Measurements from ENCODE around the gene NR3C2. TPM values are rescaled to one million over a fixed set of nuclear protein-coding genes. Genes with fewer than 3 reads are reported as not detected.

Gene NR3C2
- total RNA-seq, 1 experiment from 2014 or later, result 1.6 TPM

GRCh38 chr4:148229798-148230197 lies 212.4 kb downstream of the NR3C2 start:
- TF ChIP-seq CTCF (conservative IDR thresholded peaks at IDR 0.05; ENCODE audit: low read depth, low read length) (no peak), EZH2 (IDR thresholded peaks at IDR 0.05; ENCODE audit: borderline replicate concordance, low read depth, low read length, poor library complexity, severe bottlenecking) (no peak)
- ChIA-PET POLR2A (ENCODE audit: low non-redundant PET) (no interaction called here), CTCF (no interaction called here)
- no peak for DNase-seq (ENCODE audit: low spot score)
- intact Hi-C loops (cut with micrococcal nuclease; ENCODE audit: unreplicated experiment), result no loop called here
- BruUV-seq (replicated peaks), result no TSS peak
- no peaks in the 10 kb centered on the region for H3K4me1 ChIP-seq (ENCODE audit: insufficient read depth, low read length, poor library complexity, severe bottlenecking)
- H3K36me3 ChIP-seq (ENCODE audit: insufficient read depth, low read length, poor library complexity, severe bottlenecking), result no peaks in the 10 kb centered on the region
- H3K9me3 ChIP-seq (ENCODE audit: low read depth, low read length, poor library complexity, severe bottlenecking), result no peaks in the 10 kb centered on the region
- H3K4me3 ChIP-seq (ENCODE audit: low read depth, low read length, poor library complexity, severe bottlenecking), result no peak overlapping the region
- H3K27me3 ChIP-seq (replicated peaks; ENCODE audit: insufficient read depth, low read depth, low read length, poor library complexity), result no peaks in the 10 kb centered on the region
- no peak overlapping the region for H3K27ac ChIP-seq (ENCODE audit: low read depth, low read length, poor library complexity, severe bottlenecking)

- no peak for TF ChIP-seq EZH2 (IDR thresholded peaks at IDR 0.05; ENCODE audit: borderline replicate concordance, low read depth, low read length, poor library complexity, severe bottlenecking)
- no peak for TF ChIP-seq CTCF (conservative IDR thresholded peaks at IDR 0.05; ENCODE audit: low read depth, low read length)
- CTCF ChIA-PET, result no interaction called here
- no TSS peak for BruUV-seq (replicated peaks)
Measured at GRCh38 chr4:148229028-148229427, 213.2 kb downstream of the NR3C2 start.

GRCh38 chr4:148227147-148227546 lies 215.1 kb downstream of the NR3C2 start:
- TF ChIP-seq CTCF (conservative IDR thresholded peaks at IDR 0.05; ENCODE audit: low read depth, low read length) (no peak), EZH2 (IDR thresholded peaks at IDR 0.05; ENCODE audit: borderline replicate concordance, low read depth, low read length, poor library complexity, severe bottlenecking) (no peak)
- BruUV-seq (replicated peaks), result no TSS peak
- H3K36me3 ChIP-seq (ENCODE audit: insufficient read depth, low read length, poor library complexity, severe bottlenecking), result no peaks in the 10 kb centered on the region
- H3K9me3 ChIP-seq (ENCODE audit: low read depth, low read length, poor library complexity, severe bottlenecking), result no peaks in the 10 kb centered on the region
- DNase-seq (ENCODE audit: low spot score), result no peak
- no peaks in the 10 kb centered on the region for H3K27me3 ChIP-seq (replicated peaks; ENCODE audit: insufficient read depth, low read depth, low read length, poor library complexity)
- H3K4me1 ChIP-seq (ENCODE audit: insufficient read depth, low read length, poor library complexity, severe bottlenecking), result no peaks in the 10 kb centered on the region
- intact Hi-C loops (cut with micrococcal nuclease; ENCODE audit: unreplicated experiment), result no loop called here
- no peak overlapping the region for H3K4me3 ChIP-seq (ENCODE audit: low read depth, low read length, poor library complexity, severe bottlenecking)
- ChIA-PET CTCF (no interaction called here), POLR2A (ENCODE audit: low non-redundant PET) (no interaction called here)
- no peak overlapping the region for H3K27ac ChIP-seq (ENCODE audit: low read depth, low read length, poor library complexity, severe bottlenecking)

More at GRCh38 chr4:148229028-148229427, 213.2 kb downstream of the NR3C2 start:
- Histone ChIP-seq H3K36me3 (ENCODE audit: insufficient read depth, low read length, poor library complexity, severe bottlenecking) (no peaks in the 10 kb centered on the region), H3K4me1 (ENCODE audit: insufficient read depth, low read length, poor library complexity, severe bottlenecking) (no peaks in the 10 kb centered on the region), H3K27me3 (replicated peaks; ENCODE audit: insufficient read depth, low read depth, low read length, poor library complexity) (no peaks in the 10 kb centered on the region), H3K27ac (ENCODE audit: low read depth, low read length, poor library complexity, severe bottlenecking) (no peak overlapping the region), H3K4me3 (ENCODE audit: low read depth, low read length, poor library complexity, severe bottlenecking) (no peak overlapping the region), H3K9me3 (ENCODE audit: low read depth, low read length, poor library complexity, severe bottlenecking) (no peaks in the 10 kb centered on the region)
- POLR2A ChIA-PET (ENCODE audit: low non-redundant PET), result no interaction called here
- no peak for DNase-seq (ENCODE audit: low spot score)
- intact Hi-C loops (cut with micrococcal nuclease; ENCODE audit: unreplicated experiment), result no loop called here

All from A673 (cell line).